CD14-positive monocyte (primary cell): ENCODE data around the gene ONECUT3. TPM values are rescaled to one million over a fixed set of nuclear protein-coding genes. Genes with fewer than 3 reads are reported as not detected.

Experiments used
- DNase-seq, 3 donors: peaks; one replicate each; pipeline ENCODE4 v3.0.0-alpha.2; 2011 to 2022
- H2AFZ ChIP-seq: 2 replicates; pipeline ENCODE4 v1.6.0; 2012; ENCODE audit warnings: mild to moderate bottlenecking, low read depth, low read length, inconsistent platforms; ENCODE audit not compliant: insufficient read depth, poor library complexity, severe bottlenecking
- H3K27ac ChIP-seq, 2 donors: 1 replicate in 1 of 2; 2 replicates in 1 of 2; pipeline ENCODE4 v1.5.1; 2012 to 2013; ENCODE audit warnings: low read length in 2 of 2, control low read depth in 1 of 2, inconsistent platforms in 1 of 2, low read depth in 1 of 2, mild to moderate bottlenecking in 1 of 2
- H3K27me3 ChIP-seq, 2 donors: one replicate each; pipeline versions ENCODE4 v1.6.0 to v1.6.1; 2011 to 2013; ENCODE audit warnings: low read length in 2 of 2; ENCODE audit not compliant: control insufficient read depth in 2 of 2, insufficient read depth in 2 of 2
- H3K36me3 ChIP-seq, 2 donors: replicated peaks in 1 of 2; 1 replicate in 1 of 2; 2 replicates in 1 of 2; pipeline versions ENCODE4 v1.5.1 to v1.6.1; 2012 to 2013; ENCODE audit warnings: low read length in 2 of 2, control low read depth in 1 of 2, inconsistent platforms in 1 of 2, mild to moderate bottlenecking in 1 of 2; ENCODE audit not compliant: insufficient read depth in 2 of 2, control insufficient read depth in 1 of 2
- H3K4me1 ChIP-seq, 2 donors: 1 replicate in 1 of 2; 2 replicates in 1 of 2; pipeline versions ENCODE4 v1.5.1 to v1.6.1; 2012 to 2013; ENCODE audit warnings: low read length in 2 of 2, control low read depth in 1 of 2, inconsistent platforms in 1 of 2, mild to moderate bottlenecking in 1 of 2, moderate library complexity in 1 of 2; ENCODE audit not compliant: insufficient read depth in 2 of 2, control insufficient read depth in 1 of 2
- H3K4me2 ChIP-seq: replicated peaks from 2 replicates; pipeline ENCODE3; 2012; ENCODE audit warnings: low read length, moderate library complexity, mild to moderate bottlenecking; ENCODE audit not compliant: poor library complexity, severe bottlenecking; ENCODE audit errors: extremely low read depth
- H3K4me3 ChIP-seq, 3 experiments: fragments of 200-600 bp in 1 of 3; sonication (generic) in 1 of 3; replicated peaks in 1 of 3; 1 replicate in 2 of 3; 2 replicates in 1 of 3; pipeline ENCODE4 v1.5.1; 2011 to 2013; ENCODE audit warnings: low read length in 3 of 3, mild to moderate bottlenecking in 3 of 3, control low read depth in 2 of 3, low read depth in 2 of 3, inconsistent platforms in 1 of 3, moderate library complexity in 1 of 3
- H3K79me2 ChIP-seq: 2 replicates; pipeline ENCODE4 v1.6.0; 2012; ENCODE audit warnings: mild to moderate bottlenecking, control low read depth, inconsistent platforms, low read length, moderate library complexity; ENCODE audit not compliant: insufficient read depth
- H3K9ac ChIP-seq: 2 replicates; pipeline ENCODE4 v1.6.0; 2017; ENCODE audit warnings: low read length, mild to moderate bottlenecking; ENCODE audit not compliant: insufficient read depth, poor library complexity, severe bottlenecking
- H3K9me3 ChIP-seq, 2 donors: replicated peaks in 1 of 2; 1 replicate in 1 of 2; 2 replicates in 1 of 2; pipeline versions ENCODE4 v1.5.1 to v1.6.1; 2012 to 2013; ENCODE audit warnings: low read length in 2 of 2, control low read depth in 1 of 2; ENCODE audit not compliant: control insufficient read depth in 1 of 2, insufficient read depth in 1 of 2
- H4K20me1 ChIP-seq: 2 replicates; pipeline ENCODE4 v1.6.0; 2012; ENCODE audit warnings: mild to moderate bottlenecking, low read length, control low read depth, moderate library complexity; ENCODE audit not compliant: insufficient read depth
- H3K27ac Mint-ChIP-seq, 7 donors: one replicate each; pipeline ENCODE4 v1.8.0; 2020; ENCODE audit warnings: mild to moderate bottlenecking in 7 of 7, mixed read lengths in 7 of 7, moderate library complexity in 6 of 7, inconsistent platforms in 2 of 7
- H3K27me3 Mint-ChIP-seq, 3 donors: one replicate each; pipeline ENCODE4 v1.8.0; 2021 to 2022; ENCODE audit warnings: low read depth in 3 of 3, mild to moderate bottlenecking in 3 of 3, mixed read lengths in 3 of 3, moderate library complexity in 3 of 3, inconsistent platforms in 1 of 3
- H3K36me3 Mint-ChIP-seq, 2 donors: one replicate each; pipeline ENCODE4 v1.8.0; 2020; ENCODE audit warnings: mixed read lengths in 2 of 2, inconsistent platforms in 1 of 2, mild to moderate bottlenecking in 1 of 2
- H3K4me1 Mint-ChIP-seq: one replicate; pipeline ENCODE4 v1.8.0; 2020; ENCODE audit warnings: mild to moderate bottlenecking, mixed read lengths
- H3K4me3 Mint-ChIP-seq, 2 donors: one replicate each; pipeline ENCODE4 v1.8.0; 2020; ENCODE audit warnings: mild to moderate bottlenecking in 2 of 2, mixed read lengths in 2 of 2, moderate library complexity in 1 of 2
- H3K9me3 Mint-ChIP-seq, 7 donors: one replicate each; pipeline ENCODE4 v1.8.0; 2020 to 2022; ENCODE audit warnings: mixed read lengths in 7 of 7, mild to moderate bottlenecking in 6 of 7, moderate library complexity in 6 of 7, inconsistent platforms in 2 of 7
- WGBS: methylation state at CpG from one replicate; pipeline ENCODE4 v1.1.5; 2013; ENCODE audit warnings: missing lambda C conversion rate; ENCODE audit not compliant: insufficient coverage; 5-methylcytosine and 5-hydroxymethylcytosine counted together
- intact Hi-C, 2 donors: fragments of 100-400 bp; cut with micrococcal nuclease; formaldehyde crosslinking; loops; one replicate each; pipeline versions ENCODE4 v1.15.0 to v1.15.1; 2023
- polyA plus RNA-seq, 3 donors: library from polyadenylated mRNA; depleted of rRNA in 1 of 3; unstranded in 2 of 3; stranded (reverse) in 1 of 3; fragments of 300-500 nt in 2 of 3; fragments of >200 nt in 1 of 3; fragmentation: Illumina TruSeq in 2 of 3; gene quantifications; 1 replicate in 2 of 3; 2 replicates in 1 of 3; pipeline ENCODE4 v1.2.3, GENCODE V29; 2012 to 2021
- TF ChIP-seq, protein P1 (sequence below): fragments of 200-600 bp; IDR thresholded peaks from one replicate; pipeline ENCODE4 v1.8.0; 2022; ENCODE audit warnings: antibody characterized with exemption, mild to moderate bottlenecking

The ONECUT3 gene
- polyA plus RNA-seq, 3 donors, result not detected

GRCh38 chr19:1785310-1785709, 32.0 kb downstream of the ONECUT3 start:
- Histone ChIP-seq H3K4me1 (peaks cover 0 to 6% of the 10 kb centered on the region in 2 donors), H3K36me3 (no peaks in the 10 kb centered on the region), H3K79me2 (no peaks in the 10 kb centered on the region), H3K4me2 (no peak overlapping the region), H2AFZ (no peak overlapping the region), H3K9ac (no peak overlapping the region), H3K27me3 (peaks cover 0 to 33% of the 10 kb centered on the region in 2 donors), H4K20me1 (no peaks in the 10 kb centered on the region), H3K9me3 (peaks cover 4 to 10% of the 10 kb centered on the region in 2 donors), H3K27ac (no peak overlapping the region), H3K4me3 (no peak overlapping the region)
- 98% methylated on average over 12 of the region's 19 CpGs for WGBS
- intact Hi-C loops, result loop anchor here in 1 of 2 donors (5.0 kb wide), 1 partner anchor 42 kb away; no protein-coding TSS in a partner anchor
- Mint-ChIP-seq H3K27me3 (peaks cover 29 to 62% (median 33%) of the 10 kb centered on the region in 3 donors), H3K27ac (no peak overlapping the region), H3K9me3 (peaks cover 2 to 21% (median 14%) of the 10 kb centered on the region in 7 donors), H3K4me3 (no peak overlapping the region), H3K36me3 (peaks cover 0 to 3% of the 10 kb centered on the region in 2 donors), H3K4me1 (no peaks in the 10 kb centered on the region)
- TF ChIP-seq, protein P1, sequence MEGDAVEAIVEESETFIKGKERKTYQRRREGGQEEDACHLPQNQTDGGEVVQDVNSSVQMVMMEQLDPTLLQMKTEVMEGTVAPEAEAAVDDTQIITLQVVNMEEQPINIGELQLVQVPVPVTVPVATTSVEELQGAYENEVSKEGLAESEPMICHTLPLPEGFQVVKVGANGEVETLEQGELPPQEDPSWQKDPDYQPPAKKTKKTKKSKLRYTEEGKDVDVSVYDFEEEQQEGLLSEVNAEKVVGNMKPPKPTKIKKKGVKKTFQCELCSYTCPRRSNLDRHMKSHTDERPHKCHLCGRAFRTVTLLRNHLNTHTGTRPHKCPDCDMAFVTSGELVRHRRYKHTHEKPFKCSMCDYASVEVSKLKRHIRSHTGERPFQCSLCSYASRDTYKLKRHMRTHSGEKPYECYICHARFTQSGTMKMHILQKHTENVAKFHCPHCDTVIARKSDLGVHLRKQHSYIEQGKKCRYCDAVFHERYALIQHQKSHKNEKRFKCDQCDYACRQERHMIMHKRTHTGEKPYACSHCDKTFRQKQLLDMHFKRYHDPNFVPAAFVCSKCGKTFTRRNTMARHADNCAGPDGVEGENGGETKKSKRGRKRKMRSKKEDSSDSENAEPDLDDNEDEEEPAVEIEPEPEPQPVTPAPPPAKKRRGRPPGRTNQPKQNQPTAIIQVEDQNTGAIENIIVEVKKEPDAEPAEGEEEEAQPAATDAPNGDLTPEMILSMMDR, result no peak
- no peak for DNase-seq

DNA sequence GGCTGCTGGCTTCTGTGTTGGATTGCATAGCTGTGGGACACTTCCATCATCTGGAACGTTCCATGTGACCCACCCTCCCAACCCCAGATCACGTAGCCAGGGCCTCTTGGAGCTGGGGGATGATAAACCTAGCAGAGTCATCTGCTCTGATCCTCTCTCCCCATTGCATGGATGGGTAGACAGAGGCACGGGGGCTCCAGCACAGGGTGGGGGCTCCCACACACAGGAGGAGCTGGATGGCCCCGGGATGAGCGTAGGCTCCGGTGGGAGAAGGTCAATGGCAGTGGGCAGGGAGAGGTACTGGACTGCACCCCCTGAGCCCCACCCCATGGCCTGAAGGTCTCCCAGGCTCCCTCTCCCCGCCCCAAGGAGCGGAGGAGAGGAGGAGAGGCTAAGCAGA, 33.4 kb downstream of the ONECUT3 start:
- intact Hi-C loops, result loop anchor here in 1 of 2 donors (5.0 kb wide), 1 partner anchor 41 kb away; no protein-coding TSS in a partner anchor
- Mint-ChIP-seq H3K9me3 (peaks cover 2 to 21% (median 16%) of the 10 kb centered on the region in 7 donors), H3K36me3 (no peaks in the 10 kb centered on the region), H3K4me3 (no peak overlapping the region), H3K27ac (no peak overlapping the region), H3K4me1 (no peaks in the 10 kb centered on the region), H3K27me3 (peaks cover 18 to 58% (median 28%) of the 10 kb centered on the region in 3 donors)
- no peak overlapping the region for H3K4me3 ChIP-seq
- H4K20me1 ChIP-seq, result no peaks in the 10 kb centered on the region
- peaks cover 0 to 22% of the 10 kb centered on the region in 2 donors for H3K27me3 ChIP-seq
- no peaks in the 10 kb centered on the region for H3K36me3 ChIP-seq
- no peak overlapping the region for H3K4me2 ChIP-seq
- no peaks in the 10 kb centered on the region for H3K79me2 ChIP-seq
- H3K9me3 ChIP-seq, result peaks cover 1 to 13% of the 10 kb centered on the region in 2 donors
- H2AFZ ChIP-seq, result no peak overlapping the region
- TF ChIP-seq, protein P1, result no peak
- no peak overlapping the region for H3K27ac ChIP-seq
- H3K4me1 ChIP-seq, result peaks cover 0 to 6% of the 10 kb centered on the region in 2 donors
- DNase-seq, result no peak
- no peak overlapping the region for H3K9ac ChIP-seq
- WGBS, result no CpG with 5 or more reads among the region's 8 CpGs
